IPS-18a (cell line): ENCODE measurements around the gene SYNDIG1.

Experiments
- H3K27ac ChIP-seq: one replicate; pipeline ENCODE4 v1.5.1; 2013; ENCODE audit warnings: low read length
- H3K27me3 ChIP-seq: one replicate; pipeline ENCODE4 v1.6.1; 2013; ENCODE audit warnings: mild to moderate bottlenecking, low read length; ENCODE audit not compliant: control insufficient read depth, insufficient read depth
- H3K36me3 ChIP-seq: one replicate; pipeline ENCODE4 v1.6.1; 2013; ENCODE audit warnings: low read depth, low read length; ENCODE audit not compliant: control insufficient read depth
- H3K4me1 ChIP-seq: one replicate; pipeline ENCODE4 v1.6.1; 2013; ENCODE audit warnings: low read depth, low read length; ENCODE audit not compliant: control insufficient read depth
- H3K4me3 ChIP-seq: one replicate; pipeline ENCODE4 v1.5.1; 2013; ENCODE audit warnings: low read length
- H3K9ac ChIP-seq: one replicate; pipeline ENCODE4 v1.6.1; 2013; ENCODE audit warnings: mild to moderate bottlenecking, low read length, moderate library complexity
- H3K9me3 ChIP-seq: one replicate; pipeline ENCODE4 v1.6.1; 2013; ENCODE audit warnings: low read depth, low read length; ENCODE audit not compliant: control insufficient read depth

The SYNDIG1 gene

DNA sequence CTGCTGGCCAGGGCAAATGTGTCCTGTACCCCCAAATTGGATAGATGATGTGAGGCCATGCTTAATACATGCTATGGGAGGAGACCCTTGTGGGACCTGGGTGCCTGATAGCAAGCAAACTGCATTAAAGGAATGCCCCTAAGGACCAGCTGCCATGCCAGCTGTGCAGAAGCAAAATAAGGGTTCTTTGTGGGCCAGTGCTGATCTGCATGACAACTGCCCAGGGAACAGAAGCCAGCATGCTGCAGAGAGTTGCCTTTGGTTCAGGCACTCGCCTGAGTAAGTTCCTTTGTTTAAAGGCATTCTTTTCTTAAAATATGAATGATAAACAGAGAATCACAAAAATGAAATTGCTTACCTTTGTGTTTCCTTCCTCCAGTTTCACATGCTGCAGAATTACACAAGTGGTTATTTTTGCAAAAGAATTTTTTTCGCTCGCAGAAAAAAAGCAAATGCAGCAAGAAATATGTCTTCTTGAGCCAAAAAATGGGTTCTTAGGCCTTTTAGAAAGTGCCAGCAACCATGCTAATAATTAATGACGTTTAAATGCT, 6.9 kb upstream of the SYNDIG1 start:
- H3K27ac ChIP-seq: no peak overlapping the region
- H3K4me1 ChIP-seq: peaks cover 35% of the 10 kb centered on the region
- H3K9ac ChIP-seq: no peak overlapping the region
- H3K27me3 ChIP-seq: peaks cover 13% of the 10 kb centered on the region
- H3K4me3 ChIP-seq: peak overlapping the region; percentile 12
- H3K36me3 ChIP-seq: no peaks in the 10 kb centered on the region
- no peaks in the 10 kb centered on the region for H3K9me3 ChIP-seq

DNA sequence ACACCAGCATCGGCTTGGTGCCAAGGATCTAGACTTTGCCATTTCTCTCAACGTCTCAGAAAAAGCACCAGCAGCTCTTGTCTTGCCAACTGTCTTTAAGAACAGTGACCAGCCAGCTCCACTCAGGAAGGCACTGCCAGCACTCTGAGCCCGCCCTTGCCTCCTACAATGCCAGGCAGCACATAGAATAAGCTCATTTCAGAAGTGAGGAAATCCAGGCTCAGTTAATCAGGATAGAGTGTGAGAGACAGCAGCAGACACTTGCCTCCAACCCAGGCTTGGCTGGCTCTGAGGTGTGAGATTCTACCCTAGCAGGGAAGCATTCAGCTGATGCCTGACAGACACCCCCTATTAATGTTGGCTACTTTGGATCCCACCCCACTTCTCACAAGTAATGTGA, 4.3 kb upstream of the SYNDIG1 start:
- Histone ChIP-seq H3K9ac (no peak overlapping the region), H3K4me3 (no peak overlapping the region), H3K27me3 (peaks cover 30% of the 10 kb centered on the region), H3K27ac (no peak overlapping the region), H3K4me1 (peaks cover 43% of the 10 kb centered on the region), H3K9me3 (no peaks in the 10 kb centered on the region), H3K36me3 (no peaks in the 10 kb centered on the region)

GRCh38 chr20:24465730-24466129, 3.7 kb upstream of the SYNDIG1 start:
- Histone ChIP-seq H3K9me3 (no peaks in the 10 kb centered on the region), H3K4me1 (peaks cover 43% of the 10 kb centered on the region), H3K27ac (no peak overlapping the region), H3K27me3 (peaks cover 35% of the 10 kb centered on the region), H3K36me3 (no peaks in the 10 kb centered on the region), H3K4me3 (no peak overlapping the region), H3K9ac (no peak overlapping the region)

DNA sequence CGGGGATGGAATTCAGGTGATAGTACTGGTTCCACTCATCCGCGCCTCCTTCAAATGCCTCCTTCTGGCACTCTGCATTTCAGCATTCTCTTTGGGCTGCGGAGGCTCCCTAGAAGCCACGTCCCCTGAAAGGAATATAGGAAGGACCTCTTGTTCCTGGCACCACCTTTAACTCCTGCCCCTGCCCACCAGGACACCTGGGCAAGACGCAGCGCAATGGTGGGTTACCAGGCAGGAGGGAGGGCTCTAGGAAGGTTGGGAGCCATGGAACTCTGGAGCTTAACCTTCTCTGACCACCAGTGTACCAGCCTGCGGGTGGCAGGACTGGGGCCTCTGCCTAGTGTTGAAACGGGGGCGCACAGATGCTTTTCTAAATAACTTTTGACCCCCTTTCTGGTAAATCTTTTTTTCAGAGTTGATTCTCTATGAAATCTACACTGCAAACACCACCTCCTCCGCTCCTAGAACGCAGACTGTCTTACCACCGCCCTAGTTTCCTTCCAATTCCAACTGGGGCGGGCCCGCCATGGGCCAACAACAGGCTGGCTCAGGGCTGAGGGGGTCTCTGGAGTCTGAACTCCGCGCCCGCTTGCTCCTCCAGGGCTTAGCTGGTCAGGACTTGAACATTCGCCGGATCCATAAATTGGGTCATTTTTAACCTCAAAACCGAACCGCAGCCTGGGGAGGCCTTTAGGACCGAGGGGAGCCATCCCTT, 871 bp upstream of the SYNDIG1 start:
- no peak overlapping the region for H3K27ac ChIP-seq
- H3K4me3 ChIP-seq: peak overlapping the region; percentile 66

DNA sequence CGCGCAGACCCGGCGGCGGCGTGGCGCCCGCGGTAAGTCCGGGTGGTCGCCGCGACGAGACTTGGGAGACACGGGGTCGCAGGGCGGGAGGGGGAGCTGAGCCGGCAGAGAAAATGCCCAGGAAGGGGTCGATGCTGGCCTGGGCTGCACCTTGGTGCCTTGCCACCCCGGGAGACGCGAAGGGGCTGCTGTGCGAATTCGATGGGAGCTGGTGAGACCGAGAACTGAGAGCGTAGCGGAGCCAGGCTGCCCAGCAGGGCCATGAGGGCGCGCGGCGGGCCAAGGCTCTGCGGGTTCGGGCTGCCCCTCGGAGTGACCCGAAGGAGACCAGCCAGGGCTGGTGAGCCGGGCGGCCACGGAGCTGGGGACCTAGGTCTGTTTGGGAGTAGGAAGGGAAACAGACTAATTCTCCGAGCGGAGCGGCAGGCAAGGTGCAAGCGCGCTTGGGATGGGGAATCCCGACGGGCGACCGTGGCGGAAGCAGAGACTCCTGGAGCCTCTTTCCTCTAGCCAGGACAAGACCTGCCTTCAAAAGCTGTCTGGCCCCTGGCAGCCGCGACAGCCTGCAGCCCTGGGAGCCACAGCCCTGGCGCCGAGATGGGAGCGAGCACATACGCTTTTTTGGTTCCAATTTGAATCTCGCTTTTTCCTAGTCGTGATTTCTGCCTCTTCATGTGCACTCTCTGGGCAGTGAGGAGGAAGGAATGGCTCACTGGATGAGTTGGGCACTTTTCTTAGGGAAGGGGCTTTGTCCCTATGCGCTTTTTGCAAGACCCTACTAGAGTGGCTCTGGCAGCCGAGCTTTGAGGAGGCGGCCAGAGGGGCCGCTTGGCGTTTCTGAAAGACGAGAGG, 691 bp downstream of the SYNDIG1 start:
- Histone ChIP-seq H3K27me3 (peaks cover 72% of the 10 kb centered on the region), H3K4me1 (peaks cover 30% of the 10 kb centered on the region), H3K9ac (peak overlapping the region; percentile 29), H3K9me3 (no peaks in the 10 kb centered on the region), H3K4me3 (peak overlapping the region; percentile 66), H3K27ac (no peak overlapping the region), H3K36me3 (no peaks in the 10 kb centered on the region)

More for the DNA sequence above, 871 bp upstream of the SYNDIG1 start:
- Histone ChIP-seq H3K9me3 (no peaks in the 10 kb centered on the region), H3K4me1 (peaks cover 31% of the 10 kb centered on the region), H3K9ac (no peak overlapping the region), H3K36me3 (no peaks in the 10 kb centered on the region), H3K27me3 (peaks cover 62% of the 10 kb centered on the region)

DNA sequence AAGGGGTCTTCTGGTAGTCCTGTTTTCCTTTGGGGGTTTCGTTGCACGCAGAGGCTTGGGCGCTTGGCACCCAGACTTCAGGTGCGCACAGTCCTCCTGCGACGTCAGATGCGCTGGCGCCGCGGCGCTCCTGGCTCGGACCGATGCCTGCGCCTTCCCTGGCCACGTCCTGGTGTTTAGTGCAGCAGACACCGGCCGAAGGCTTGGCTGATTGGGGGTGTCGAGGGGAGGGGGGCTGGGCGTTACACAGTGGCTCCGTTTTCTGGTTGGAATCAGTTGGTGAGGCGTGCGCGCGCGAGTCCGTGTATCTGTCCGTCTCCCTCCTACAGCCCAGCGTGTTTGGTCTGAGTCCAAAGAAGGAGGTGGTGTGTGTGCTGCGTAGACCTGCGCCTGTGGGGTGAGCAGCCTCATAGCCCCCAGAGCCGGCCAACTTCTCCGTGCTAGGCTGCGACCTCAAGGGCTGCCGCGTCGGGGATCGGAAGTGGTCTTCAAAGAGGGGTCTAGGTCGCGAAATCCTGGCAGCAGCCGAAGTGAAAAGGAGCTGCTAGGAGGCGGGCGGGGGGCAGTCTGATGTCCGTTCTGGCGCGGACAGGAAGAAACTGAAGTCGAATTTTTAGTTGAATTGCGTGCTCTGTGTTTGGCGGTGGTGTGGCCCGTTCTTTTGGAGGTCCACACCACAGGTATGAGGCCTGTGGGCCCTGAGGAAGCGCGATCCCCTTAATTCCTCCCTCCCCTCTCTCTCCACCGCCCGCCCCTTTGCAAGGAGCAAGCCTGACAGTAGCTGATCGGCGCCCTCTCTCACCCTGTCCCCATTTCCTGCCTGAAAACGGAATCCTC, 1.5 kb downstream of the SYNDIG1 start:
- peaks cover 72% of the 10 kb centered on the region for H3K27me3 ChIP-seq
- peak overlapping the region; percentile 29 for H3K9ac ChIP-seq
- peak overlapping the region; percentile 66 for H3K4me3 ChIP-seq
- H3K4me1 ChIP-seq: peaks cover 30% of the 10 kb centered on the region
- H3K27ac ChIP-seq: no peak overlapping the region
- H3K36me3 ChIP-seq: no peaks in the 10 kb centered on the region
- no peaks in the 10 kb centered on the region for H3K9me3 ChIP-seq

DNA sequence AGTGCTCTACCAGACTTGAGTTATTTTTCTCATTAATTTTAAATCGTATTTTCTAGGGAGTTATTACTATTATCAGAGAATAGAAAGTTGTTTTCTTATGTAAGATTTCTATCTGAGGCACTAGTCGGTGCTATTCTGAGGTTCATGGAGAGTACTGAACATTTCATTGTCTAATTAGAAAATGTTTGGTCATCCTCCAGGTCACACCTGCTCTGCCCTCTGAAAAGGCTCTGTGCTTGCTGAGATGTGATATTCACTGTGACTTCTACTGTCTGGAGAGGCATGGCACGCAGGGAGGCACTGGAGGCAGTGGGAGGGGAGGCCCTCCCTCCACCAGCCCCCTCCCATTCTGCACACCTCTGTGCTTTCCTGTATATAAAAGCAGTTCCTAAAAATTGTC, 3.0 kb downstream of the SYNDIG1 start:
- Histone ChIP-seq H3K36me3 (no peaks in the 10 kb centered on the region), H3K27me3 (peaks cover 61% of the 10 kb centered on the region), H3K4me1 (peaks cover 27% of the 10 kb centered on the region), H3K9ac (no peak overlapping the region), H3K4me3 (no peak overlapping the region), H3K27ac (no peak overlapping the region), H3K9me3 (no peaks in the 10 kb centered on the region)

GRCh38 chr20:24473435-24474223, 4.2 kb downstream of the SYNDIG1 start:
- H3K36me3 ChIP-seq: no peaks in the 10 kb centered on the region
- no peaks in the 10 kb centered on the region for H3K9me3 ChIP-seq
- H3K9ac ChIP-seq: no peak overlapping the region
- H3K27ac ChIP-seq: no peak overlapping the region
- H3K4me3 ChIP-seq: no peak overlapping the region
- H3K4me1 ChIP-seq: peaks cover 15% of the 10 kb centered on the region
- peaks cover 49% of the 10 kb centered on the region for H3K27me3 ChIP-seq

DNA sequence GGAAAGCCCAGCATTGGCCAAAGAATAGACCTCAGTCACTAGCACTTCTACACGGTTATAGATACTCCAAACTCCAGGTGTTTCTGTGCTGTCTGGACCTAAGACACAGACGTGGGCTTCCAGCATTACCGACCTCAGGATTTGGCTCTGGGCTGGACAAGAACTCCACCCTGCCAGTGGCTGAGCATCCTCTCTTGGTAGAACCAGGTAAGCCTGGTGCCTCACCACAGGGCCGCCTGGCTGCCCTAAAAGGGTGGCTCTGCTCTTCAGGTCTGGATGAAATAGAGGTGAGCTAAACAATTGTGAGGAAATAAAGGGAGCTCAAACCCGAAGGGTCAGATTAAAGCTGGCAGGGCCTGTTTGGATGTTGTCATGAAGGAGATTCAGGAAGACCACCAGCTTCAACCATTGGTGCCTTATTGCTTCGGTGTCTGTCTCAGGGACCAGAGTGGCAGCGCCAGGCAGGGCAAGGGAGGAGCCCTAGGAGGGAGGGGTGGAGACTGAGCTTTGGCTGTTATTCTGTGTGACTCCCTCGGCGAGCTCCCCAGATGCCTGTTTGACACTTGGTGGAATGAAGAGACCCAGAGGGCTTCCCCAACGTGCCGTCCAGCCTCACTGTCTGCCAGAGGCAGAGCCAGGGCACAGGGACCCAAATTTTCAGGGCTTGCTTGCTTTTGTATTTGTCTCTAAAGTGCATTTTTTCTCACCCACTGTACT, 8.6 kb downstream of the SYNDIG1 start:
- no peak overlapping the region for H3K4me3 ChIP-seq
- H3K27me3 ChIP-seq: peaks cover 14% of the 10 kb centered on the region
- H3K36me3 ChIP-seq: no peaks in the 10 kb centered on the region
- peaks cover 5% of the 10 kb centered on the region for H3K4me1 ChIP-seq
- no peak overlapping the region for H3K9ac ChIP-seq
- no peaks in the 10 kb centered on the region for H3K9me3 ChIP-seq
- no peak overlapping the region for H3K27ac ChIP-seq

GRCh38 chr20:24478584-24478983, 9.2 kb downstream of the SYNDIG1 start:
- no peaks in the 10 kb centered on the region for H3K4me1 ChIP-seq
- H3K9me3 ChIP-seq: no peaks in the 10 kb centered on the region
- H3K4me3 ChIP-seq: no peak overlapping the region
- no peaks in the 10 kb centered on the region for H3K36me3 ChIP-seq
- H3K27me3 ChIP-seq: peaks cover 10% of the 10 kb centered on the region
- no peak overlapping the region for H3K9ac ChIP-seq
- H3K27ac ChIP-seq: no peak overlapping the region
